HCT116 (cell line): ENCODE measurements around the gene ITPRIPL1. TPM values are rescaled to one million over a fixed set of nuclear protein-coding genes. Genes with fewer than 3 reads are reported as not detected.
A peak's percentile ranks its signal among the peaks of the same experiment; 100 is the strongest.

ENCODE experiments used
- ATAC-seq: fragments of 200-7000 bp; cut with Tn5 transposase; 2 replicates; pipeline ENCODE4 v1.9.1; 2020; ENCODE audit warnings: mild to moderate bottlenecking, moderate library complexity
- BruUV-seq: library from RNA; stranded (reverse); fragments of 400-500 nt; replicated peaks from 2 replicates; lab custom pipeline; 2021; lab: Mats Ljungman, UMichigan
- CTCF ChIA-PET: fragments of 300-600 bp; sonication (Branson Sonifier 250); formaldehyde crosslinking; loops from one replicate; lab custom pipeline; 2021; ENCODE audit warnings: antibody characterized with exemption; lab: Charles Lee
- POLR2A ChIA-PET: fragments of 300-600, 350-600 bp; sonication (Branson Sonifier 250); formaldehyde crosslinking; loops from one replicate; lab custom pipeline; 2021; ENCODE audit warnings: antibody characterized with exemption; lab: Charles Lee
- RAD21 ChIA-PET, 2 experiments: fragments of 300-600 bp; sonication (Branson Sonifier 250); formaldehyde crosslinking; loops; one replicate each; lab custom pipeline; 2023; ENCODE audit warnings: low total read pairs in 2 of 2; ENCODE audit not compliant: uncharacterized antibody in 2 of 2, unreplicated experiment in 2 of 2, low non-redundant PET in 1 of 2; lab: Charles Lee
- DNase-seq: peaks from one replicate; pipeline ENCODE4 v3.0.0-alpha.2; 2010; ENCODE audit warnings: low read depth, low spot score
- H2AFZ ChIP-seq: fragments of 200-600 bp; shearing (Covaris generic), sonication (generic); 2 replicates; pipeline ENCODE4 v1.6.1; 2017; ENCODE audit warnings: low read depth, mixed run types, mixed read lengths, antibody characterized with exemption, low read length; ENCODE audit not compliant: poor library complexity, severe bottlenecking
- H3K27ac ChIP-seq: 2 replicates; pipeline ENCODE4 v1.5.1; 2012; ENCODE audit warnings: low read depth, low read length
- H3K27me3 ChIP-seq: fragments of 200-600 bp; sonication (generic); 2 replicates; pipeline ENCODE4 v1.6.1; 2016; ENCODE audit warnings: mixed run types, low read length, mixed read lengths; ENCODE audit not compliant: insufficient read depth
- H3K36me3 ChIP-seq, 2 experiments: fragments of 200-500 bp in 1 of 2; fragments of 200-600 bp in 1 of 2; sonication (Bioruptor generic) in 1 of 2; sonication (generic) in 1 of 2; 2 replicates each; pipeline versions ENCODE4 v1.5.1 to v1.6.1; 2014 to 2016; ENCODE audit warnings: low read length in 2 of 2, inconsistent platforms in 1 of 2, mixed read lengths in 1 of 2, mixed run types in 1 of 2; ENCODE audit not compliant: insufficient read depth in 2 of 2, control insufficient read depth in 1 of 2
- H3K4me1 ChIP-seq, 2 experiments: fragments of 200-600 bp in 1 of 2; sonication (generic) in 1 of 2; 2 replicates each; pipeline versions ENCODE4 v1.5.1 to v1.6.1; 2012 to 2017; ENCODE audit warnings: low read length in 2 of 2, inconsistent platforms in 1 of 2, mild to moderate bottlenecking in 1 of 2, mixed read lengths in 1 of 2, mixed run types in 1 of 2, moderate library complexity in 1 of 2; ENCODE audit not compliant: insufficient read depth in 2 of 2, control insufficient read depth in 1 of 2
- H3K4me2 ChIP-seq: fragments of 200-600 bp; sonication (generic); 2 replicates; pipeline ENCODE4 v1.6.1; 2017; ENCODE audit warnings: mixed run types, low read length, mixed read lengths
- H3K4me3 ChIP-seq, 2 experiments: fragments of 200-600 bp in 1 of 2; sonication (generic) in 1 of 2; replicated peaks in 1 of 2; 2 replicates each; pipeline ENCODE4 v1.5.1; 2011 to 2016; ENCODE audit warnings: low read length in 2 of 2, control low read depth in 1 of 2, low read depth in 1 of 2, mild to moderate bottlenecking in 1 of 2, mixed read lengths in 1 of 2, mixed run types in 1 of 2
- H3K79me2 ChIP-seq: fragments of 200-600 bp; sonication (generic); 2 replicates; pipeline ENCODE4 v1.6.1; 2017; ENCODE audit warnings: mild to moderate bottlenecking, mixed run types, low read length, moderate library complexity, mixed read lengths; ENCODE audit not compliant: insufficient read depth
- H3K9ac ChIP-seq: fragments of 200-600 bp; sonication (generic); 2 replicates; pipeline ENCODE4 v1.6.1; 2016; ENCODE audit warnings: low read length, mixed read lengths
- H3K9me2 ChIP-seq: fragments of 200-600 bp; sonication (generic), shearing (Covaris generic); 2 replicates; pipeline ENCODE4 v1.6.1; 2017; ENCODE audit warnings: mixed run types, mild to moderate bottlenecking, moderate library complexity; ENCODE audit not compliant: insufficient read depth
- H3K9me3 ChIP-seq, 2 experiments: fragments of 200-500 bp in 1 of 2; fragments of 200-600 bp in 1 of 2; sonication (Bioruptor generic) in 1 of 2; sonication (generic) in 1 of 2; 2 replicates each; pipeline ENCODE4 v1.6.1; 2014 to 2017; ENCODE audit warnings: low read length in 2 of 2, mixed read lengths in 2 of 2, inconsistent platforms in 1 of 2, low read depth in 1 of 2, mild to moderate bottlenecking in 1 of 2, mixed run types in 1 of 2, moderate library complexity in 1 of 2; ENCODE audit not compliant: control insufficient read depth in 1 of 2, insufficient read depth in 1 of 2
- H4K20me1 ChIP-seq: fragments of 200-600 bp; sonication (generic), shearing (Covaris generic); 2 replicates; pipeline ENCODE4 v1.6.1; 2017; ENCODE audit warnings: mixed run types, mild to moderate bottlenecking, moderate library complexity; ENCODE audit not compliant: insufficient read depth
- CBX3 ChIP-seq: IDR thresholded peaks from 2 replicates; pipeline ENCODE4 v1.6.1; 2012; ENCODE audit warnings: low read depth
- CEBPB ChIP-seq: IDR thresholded peaks from 2 replicates; pipeline ENCODE4 v1.6.1; 2012; ENCODE audit warnings: low read depth
- FOSL1 ChIP-seq: IDR thresholded peaks from 2 replicates; pipeline ENCODE4 v1.6.1; 2012; ENCODE audit warnings: low read depth
- JUND ChIP-seq: IDR thresholded peaks from 2 replicates; pipeline ENCODE4 v1.6.1; 2012
- POLR2A ChIP-seq: IDR thresholded peaks from 2 replicates; pipeline ENCODE4 v1.7.0; 2011; ENCODE audit warnings: borderline replicate concordance; ENCODE audit not compliant: insufficient read depth, insufficient read length; ENCODE audit errors: extremely low read depth
- SIN3A ChIP-seq: IDR thresholded peaks from 2 replicates; pipeline ENCODE4 v1.6.1; 2012; ENCODE audit warnings: low read depth
- SP1 ChIP-seq: IDR thresholded peaks from 2 replicates; pipeline ENCODE4 v1.6.1; 2012; ENCODE audit warnings: low read depth
- YY1 ChIP-seq: IDR thresholded peaks from 2 replicates; pipeline ENCODE4 v1.6.1; 2011; ENCODE audit warnings: low read length, low read depth, moderate library complexity, mild to moderate bottlenecking; ENCODE audit not compliant: insufficient replicate concordance; ENCODE audit errors: extremely low read depth
- ZNF274 ChIP-seq: fragments of 200-500 bp; sonication (Bioruptor generic); IDR thresholded peaks from 2 replicates; pipeline ENCODE4 v1.6.1; 2014; ENCODE audit warnings: mild to moderate bottlenecking, low read depth, low read length, inconsistent platforms
- intact Hi-C: fragments of 100-400 bp; cut with micrococcal nuclease; formaldehyde crosslinking; loops from 2 replicates; pipeline ENCODE4 v1.10.0; 2022
- total RNA-seq: library from RNA; stranded (reverse); gene quantifications from one replicate; pipeline ENCODE4 v1.2.1, GENCODE V29; 2021; ENCODE audit not compliant: unreplicated experiment
- TF ChIP-seq, protein P1 (sequence below), 3 experiments: fragments of 200-600 bp in 1 of 3; sonication (generic) in 1 of 3; IDR thresholded peaks in 2 of 3; conservative IDR thresholded peaks in 1 of 3; 2 replicates each; pipeline ENCODE4 v1.5.1; 2012 to 2017; ENCODE audit warnings: low read depth in 2 of 3, low read length in 2 of 3, antibody characterized with exemption in 1 of 3, borderline replicate concordance in 1 of 3, control low read depth in 1 of 3, mild to moderate bottlenecking in 1 of 3, mixed read lengths in 1 of 3, mixed run types in 1 of 3, moderate library complexity in 1 of 3; ENCODE audit not compliant: insufficient read depth in 1 of 3
- TF ChIP-seq, protein P2 (sequence below): IDR thresholded peaks from 2 replicates; pipeline ENCODE4 v1.6.1; 2011; ENCODE audit warnings: mild to moderate bottlenecking, low read length, moderate library complexity; ENCODE audit not compliant: insufficient replicate concordance; ENCODE audit errors: extremely low read depth

ITPRIPL1 gene
- total RNA-seq, 1 experiment from 2014 or later, result 12.4 TPM

DNA sequence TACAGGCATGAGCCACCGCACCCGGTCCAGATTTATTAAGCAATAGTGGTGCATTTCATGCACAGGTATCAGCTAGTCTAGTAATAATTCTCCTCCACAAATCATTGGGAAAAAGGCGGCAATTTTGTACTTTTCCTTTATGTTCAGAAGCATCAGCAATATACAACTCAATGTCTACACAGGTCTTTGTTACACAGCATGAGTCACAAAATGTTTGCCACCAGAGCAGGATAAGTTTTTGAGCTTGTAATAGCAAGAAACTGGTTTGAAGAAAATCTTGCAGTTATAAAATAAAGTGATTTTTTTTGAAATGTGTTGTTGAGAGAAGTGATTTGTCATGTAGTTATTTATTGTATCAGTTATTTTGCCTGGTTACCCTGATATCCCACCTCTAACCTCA lies 4.8 kb upstream of the ITPRIPL1 start:
- Histone ChIP-seq H3K36me3 (no peaks in the 10 kb centered on the region), H4K20me1 (no peaks in the 10 kb centered on the region), H3K4me3 (no peak overlapping the region), H3K79me2 (0 out of 2 replicates have a peak, but pooled peaks cover under 1% of the 10 kb centered on the region), H3K9me2 (no peaks in the 10 kb centered on the region), H3K9me3 (no peaks in the 10 kb centered on the region; a peak in 1 of 4 replicates), H2AFZ (peak overlapping the region; percentile 25), H3K9ac (no peak overlapping the region), H3K4me2 (peak overlapping the region; percentile 89), H3K4me1 (peaks cover 13 to 46% of the 10 kb centered on the region in 2 experiments), H3K27ac (no peak overlapping the region), H3K27me3 (no peaks in the 10 kb centered on the region)
- DNase-seq, result no peak
- POLR2A ChIA-PET, result interaction anchor here (1.9 to 2.1 kb wide), 2 partner anchors 12 to 16 kb away, joined by 6 to 13 read pairs; partner anchors contain the start of gene NCAPH
- CTCF ChIA-PET, result interaction anchor here (1.1 to 2.2 kb wide), 3 partner anchors 14 to 230 kb away, joined by 3 to 6 read pairs (median 4); no protein-coding TSS in a partner anchor
- no TSS peak for BruUV-seq
- intact Hi-C loops, result no loop called here
- no peak for ATAC-seq
- RAD21 ChIA-PET, result no interaction called here
- TF ChIP-seq CEBPB (no peak), POLR2A (no peak), ZNF274 (no peak), SIN3A (no peak), FOSL1 (no peak), YY1 (no peak), CBX3 (no peak), JUND (no peak), SP1 (no peak)
- TF ChIP-seq, protein P1, sequence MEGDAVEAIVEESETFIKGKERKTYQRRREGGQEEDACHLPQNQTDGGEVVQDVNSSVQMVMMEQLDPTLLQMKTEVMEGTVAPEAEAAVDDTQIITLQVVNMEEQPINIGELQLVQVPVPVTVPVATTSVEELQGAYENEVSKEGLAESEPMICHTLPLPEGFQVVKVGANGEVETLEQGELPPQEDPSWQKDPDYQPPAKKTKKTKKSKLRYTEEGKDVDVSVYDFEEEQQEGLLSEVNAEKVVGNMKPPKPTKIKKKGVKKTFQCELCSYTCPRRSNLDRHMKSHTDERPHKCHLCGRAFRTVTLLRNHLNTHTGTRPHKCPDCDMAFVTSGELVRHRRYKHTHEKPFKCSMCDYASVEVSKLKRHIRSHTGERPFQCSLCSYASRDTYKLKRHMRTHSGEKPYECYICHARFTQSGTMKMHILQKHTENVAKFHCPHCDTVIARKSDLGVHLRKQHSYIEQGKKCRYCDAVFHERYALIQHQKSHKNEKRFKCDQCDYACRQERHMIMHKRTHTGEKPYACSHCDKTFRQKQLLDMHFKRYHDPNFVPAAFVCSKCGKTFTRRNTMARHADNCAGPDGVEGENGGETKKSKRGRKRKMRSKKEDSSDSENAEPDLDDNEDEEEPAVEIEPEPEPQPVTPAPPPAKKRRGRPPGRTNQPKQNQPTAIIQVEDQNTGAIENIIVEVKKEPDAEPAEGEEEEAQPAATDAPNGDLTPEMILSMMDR (IDR thresholded peaks at IDR 0.05 in 2 of 3, conservative IDR thresholded peaks at IDR 0.05 in 1 of 3; ENCODE audit: borderline replicate concordance in 1 of 3, insufficient read depth in 1 of 3, low read depth in 2 of 3, low read length in 2 of 3), result no peak
- TF ChIP-seq, protein P2, sequence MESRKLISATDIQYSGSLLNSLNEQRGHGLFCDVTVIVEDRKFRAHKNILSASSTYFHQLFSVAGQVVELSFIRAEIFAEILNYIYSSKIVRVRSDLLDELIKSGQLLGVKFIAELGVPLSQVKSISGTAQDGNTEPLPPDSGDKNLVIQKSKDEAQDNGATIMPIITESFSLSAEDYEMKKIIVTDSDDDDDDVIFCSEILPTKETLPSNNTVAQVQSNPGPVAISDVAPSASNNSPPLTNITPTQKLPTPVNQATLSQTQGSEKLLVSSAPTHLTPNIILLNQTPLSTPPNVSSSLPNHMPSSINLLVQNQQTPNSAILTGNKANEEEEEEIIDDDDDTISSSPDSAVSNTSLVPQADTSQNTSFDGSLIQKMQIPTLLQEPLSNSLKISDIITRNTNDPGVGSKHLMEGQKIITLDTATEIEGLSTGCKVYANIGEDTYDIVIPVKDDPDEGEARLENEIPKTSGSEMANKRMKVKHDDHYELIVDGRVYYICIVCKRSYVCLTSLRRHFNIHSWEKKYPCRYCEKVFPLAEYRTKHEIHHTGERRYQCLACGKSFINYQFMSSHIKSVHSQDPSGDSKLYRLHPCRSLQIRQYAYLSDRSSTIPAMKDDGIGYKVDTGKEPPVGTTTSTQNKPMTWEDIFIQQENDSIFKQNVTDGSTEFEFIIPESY, result no peak
